ENCODE results near the gene NXNL1.

Gene NXNL1

DNA sequence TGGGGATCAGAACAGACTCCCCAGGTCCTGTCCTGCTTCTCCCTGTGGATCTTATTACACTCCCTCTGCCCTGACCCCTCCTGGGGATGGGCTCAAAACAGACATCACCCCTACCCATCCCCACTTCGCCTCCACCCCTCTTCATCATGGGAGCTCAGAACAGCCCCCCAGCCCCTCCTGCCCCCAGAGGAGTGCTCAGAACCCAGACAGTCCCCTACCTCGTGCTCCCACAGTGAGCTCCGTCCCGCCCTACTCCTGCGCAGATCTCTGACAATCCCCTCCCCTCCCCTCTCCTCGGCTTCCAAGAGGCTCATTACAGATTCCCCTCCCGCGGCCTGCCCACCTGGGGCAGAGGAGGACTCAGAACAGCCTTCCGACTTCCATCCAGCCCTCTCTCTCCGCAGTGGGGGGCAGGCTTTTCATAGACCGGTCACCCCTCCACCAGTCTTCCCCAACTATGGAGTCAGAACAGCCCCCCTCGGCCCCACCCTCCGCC is 6.1 kb downstream of the NXNL1 start:
- H3K36me3 ChIP-seq (replicated peaks in 1 of 2; ENCODE audit: control insufficient read depth in 2 of 2, insufficient read depth in 2 of 2, low read length in 2 of 2): no peaks in the 10 kb centered on the region
- no peak overlapping the region for H3K4ac ChIP-seq (ENCODE audit: low read length)
- no peak overlapping the region for H3K4me3 ChIP-seq (ENCODE audit: low read length in 2 of 2)
- no peak overlapping the region for H3K23ac ChIP-seq (ENCODE audit: low read depth, low read length, poor library complexity)
- no peaks in the 10 kb centered on the region for H3K9me3 ChIP-seq (replicated peaks in 1 of 2; ENCODE audit: control insufficient read depth in 2 of 2, insufficient read depth in 1 of 2, low read depth in 1 of 2, low read length in 2 of 2)
- no peak overlapping the region for H4K91ac ChIP-seq (ENCODE audit: low read depth, low read length, poor library complexity)
- H2AFZ ChIP-seq (ENCODE audit: low read length): peak overlapping the region; percentile 48
- H3K79me1 ChIP-seq (ENCODE audit: low read depth, low read length): no peaks in the 10 kb centered on the region
- H2BK5ac ChIP-seq (ENCODE audit: low read length): no peak overlapping the region
- H3K14ac ChIP-seq (ENCODE audit: low read length): no peak overlapping the region
- H2BK12ac ChIP-seq (ENCODE audit: low read length): no peak overlapping the region
- peaks cover 5 to 7% of the 10 kb centered on the region in 2 donors for H3K4me1 ChIP-seq (ENCODE audit: control insufficient read depth in 2 of 2, insufficient read depth in 1 of 2, low read depth in 1 of 2, low read length in 2 of 2)
- H4K8ac ChIP-seq (ENCODE audit: low read depth, low read length): no peak overlapping the region
- H3K4me2 ChIP-seq (ENCODE audit: insufficient read depth, low read length, poor library complexity, severe bottlenecking): peak overlapping the region; percentile 49
- no peak overlapping the region for H2BK120ac ChIP-seq (ENCODE audit: low read depth, low read length)
- peak overlapping the region; percentile 67 for H2BK15ac ChIP-seq (ENCODE audit: low read length)
- DNase-seq (ENCODE audit: low spot score): no peak
- WGBS, 2 donors (ENCODE audit: extremely low coverage in 2 of 2, insufficient read length in 2 of 2, insufficient replicate concordance in 1 of 2): no CpG with 5 or more reads among the region's 13 CpGs
- H3K27me3 ChIP-seq (ENCODE audit: control insufficient read depth in 3 of 3, insufficient read depth in 3 of 3, low read depth in 1 of 3, low read length in 3 of 3): peaks cover 7 to 40% (median 26%) of the 10 kb centered on the region in 3 experiments
- H3K9ac ChIP-seq (ENCODE audit: low read depth, low read length, poor library complexity): no peak overlapping the region
- no peak overlapping the region for H3K27ac ChIP-seq (replicated peaks; ENCODE audit: low read length)
- H2AK5ac ChIP-seq (ENCODE audit: low read depth, low read length): no peak overlapping the region
- peak overlapping the region; percentile 78 for H3K18ac ChIP-seq (ENCODE audit: low read length)

DNA sequence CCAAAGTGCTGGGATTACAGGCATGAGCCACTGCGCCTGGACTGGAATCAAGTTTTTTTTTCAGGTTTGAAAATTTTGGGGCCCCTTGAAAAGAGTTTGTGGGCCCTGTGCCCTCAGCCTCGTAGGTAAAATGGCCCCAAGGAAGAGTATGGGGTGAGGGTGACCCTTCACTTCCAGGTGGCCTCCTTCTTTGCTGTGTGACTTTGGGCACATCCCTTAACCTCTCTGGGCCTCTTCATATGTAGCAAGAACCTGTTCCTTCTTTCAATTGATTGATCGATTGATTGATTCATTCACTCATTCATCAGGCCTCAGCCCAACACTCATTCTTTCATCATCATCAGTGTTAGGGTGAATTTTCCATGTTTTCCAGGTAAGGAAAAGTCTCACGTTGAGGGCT is 8.9 kb downstream of the NXNL1 start:
- no peaks in the 10 kb centered on the region for H3K36me3 ChIP-seq (replicated peaks in 1 of 2; ENCODE audit: control insufficient read depth in 2 of 2, insufficient read depth in 2 of 2, low read length in 2 of 2)
- H2BK5ac ChIP-seq (ENCODE audit: low read length): no peak overlapping the region

DNA sequence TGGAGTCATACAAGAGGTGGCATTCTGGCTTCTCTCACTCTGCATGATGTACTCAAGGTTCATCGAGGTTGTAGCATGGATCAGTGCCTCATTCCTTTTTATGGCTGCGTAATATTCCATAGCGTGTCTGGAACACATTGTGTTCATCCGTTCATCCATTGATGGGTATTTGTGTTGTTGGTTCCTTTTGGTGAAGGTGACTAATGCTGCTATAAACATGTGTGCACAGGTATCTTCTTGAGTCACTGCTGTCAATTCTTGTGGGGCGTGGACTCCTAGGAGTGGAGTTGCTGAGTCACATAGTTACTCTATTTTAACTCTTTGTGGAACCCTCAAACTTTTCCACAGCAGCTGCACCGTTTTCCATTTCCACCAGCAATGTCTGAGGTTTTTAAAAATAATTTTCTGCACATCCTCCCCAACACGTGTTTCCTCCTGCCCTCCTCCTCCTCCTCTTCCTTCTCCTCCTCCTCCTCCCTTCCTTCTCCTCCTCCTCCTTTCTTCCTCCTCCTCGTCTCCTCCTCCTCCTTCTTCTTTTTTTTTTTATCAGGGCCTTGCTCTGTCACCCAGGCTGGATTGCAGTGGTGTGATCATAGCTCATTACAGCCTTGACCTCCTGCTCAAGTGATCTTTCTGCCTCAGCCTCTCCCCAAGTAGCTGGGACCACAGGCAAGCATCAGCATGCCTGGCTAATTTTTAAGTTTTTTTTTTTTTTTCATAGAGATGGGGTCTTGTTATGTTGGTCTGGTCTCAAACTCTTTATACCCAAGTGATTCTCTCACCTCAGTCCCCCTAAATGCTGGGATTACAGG is 10.3 kb downstream of the NXNL1 start:
- no peak overlapping the region for H3K23ac ChIP-seq (ENCODE audit: low read depth, low read length, poor library complexity)
- H2AFZ ChIP-seq (ENCODE audit: low read length): no peak overlapping the region
- H4K91ac ChIP-seq (ENCODE audit: low read depth, low read length, poor library complexity): no peak overlapping the region
- no peak overlapping the region for H2BK120ac ChIP-seq (ENCODE audit: low read depth, low read length)
- H3K27ac ChIP-seq (replicated peaks; ENCODE audit: low read length): no peak overlapping the region
- no peak overlapping the region for H3K14ac ChIP-seq (ENCODE audit: low read length)
- no peak overlapping the region for H2AK5ac ChIP-seq (ENCODE audit: low read depth, low read length)
- H3K36me3 ChIP-seq (replicated peaks in 1 of 2; ENCODE audit: control insufficient read depth in 2 of 2, insufficient read depth in 2 of 2, low read length in 2 of 2): no peaks in the 10 kb centered on the region
- H4K8ac ChIP-seq (ENCODE audit: low read depth, low read length): no peak overlapping the region
- peaks cover 5 to 8% of the 10 kb centered on the region in 2 donors for H3K4me1 ChIP-seq (ENCODE audit: control insufficient read depth in 2 of 2, insufficient read depth in 1 of 2, low read depth in 1 of 2, low read length in 2 of 2)
- H3K4me2 ChIP-seq (ENCODE audit: insufficient read depth, low read length, poor library complexity, severe bottlenecking): no peak overlapping the region
- H3K4me3 ChIP-seq (ENCODE audit: low read length in 2 of 2): no peak overlapping the region
- H2BK12ac ChIP-seq (ENCODE audit: low read length): no peak overlapping the region
- no peaks in the 10 kb centered on the region for H3K79me1 ChIP-seq (ENCODE audit: low read depth, low read length)
- H3K18ac ChIP-seq (ENCODE audit: low read length): no peak overlapping the region
- H2BK5ac ChIP-seq (ENCODE audit: low read length): no peak overlapping the region
- H3K9ac ChIP-seq (ENCODE audit: low read depth, low read length, poor library complexity): no peak overlapping the region
- H2BK15ac ChIP-seq (ENCODE audit: low read length): no peak overlapping the region
- H3K27me3 ChIP-seq (ENCODE audit: control insufficient read depth in 3 of 3, insufficient read depth in 3 of 3, low read depth in 1 of 3, low read length in 3 of 3): peaks cover 4 to 22% (median 12%) of the 10 kb centered on the region in 3 experiments
- H3K9me3 ChIP-seq (replicated peaks in 1 of 2; ENCODE audit: control insufficient read depth in 2 of 2, insufficient read depth in 1 of 2, low read depth in 1 of 2, low read length in 2 of 2): no peaks in the 10 kb centered on the region
- no CpG with 5 or more reads among the region's 8 CpGs for WGBS, 2 donors (ENCODE audit: extremely low coverage in 2 of 2, insufficient read length in 2 of 2, insufficient replicate concordance in 1 of 2)
- no peak overlapping the region for H3K4ac ChIP-seq (ENCODE audit: low read length)
- no peak for DNase-seq (ENCODE audit: low spot score)

More for the DNA sequence above, 8.9 kb downstream of the NXNL1 start:
- H2BK12ac ChIP-seq (ENCODE audit: low read length): no peak overlapping the region
- H3K9ac ChIP-seq (ENCODE audit: low read depth, low read length, poor library complexity): no peak overlapping the region
- no peak overlapping the region for H3K4me3 ChIP-seq (ENCODE audit: low read length in 2 of 2)
- no peak overlapping the region for H3K4ac ChIP-seq (ENCODE audit: low read length)
- no peak overlapping the region for H3K23ac ChIP-seq (ENCODE audit: low read depth, low read length, poor library complexity)
- no peak overlapping the region for H3K18ac ChIP-seq (ENCODE audit: low read length)
- H3K27ac ChIP-seq (replicated peaks; ENCODE audit: low read length): no peak overlapping the region
- H3K4me2 ChIP-seq (ENCODE audit: insufficient read depth, low read length, poor library complexity, severe bottlenecking): no peak overlapping the region
- DNase-seq (ENCODE audit: low spot score): no peak
- H3K79me1 ChIP-seq (ENCODE audit: low read depth, low read length): no peaks in the 10 kb centered on the region
- H3K4me1 ChIP-seq (ENCODE audit: control insufficient read depth in 2 of 2, insufficient read depth in 1 of 2, low read depth in 1 of 2, low read length in 2 of 2): peaks cover 5 to 10% of the 10 kb centered on the region in 2 donors
- no CpG with 5 or more reads among the region's 4 CpGs for WGBS, 2 donors (ENCODE audit: extremely low coverage in 2 of 2, insufficient read length in 2 of 2, insufficient replicate concordance in 1 of 2)
- no peak overlapping the region for H4K91ac ChIP-seq (ENCODE audit: low read depth, low read length, poor library complexity)
- no peak overlapping the region for H4K8ac ChIP-seq (ENCODE audit: low read depth, low read length)
- no peak overlapping the region for H2AFZ ChIP-seq (ENCODE audit: low read length)
- H2BK15ac ChIP-seq (ENCODE audit: low read length): no peak overlapping the region
- no peak overlapping the region for H2BK120ac ChIP-seq (ENCODE audit: low read depth, low read length)
- H2AK5ac ChIP-seq (ENCODE audit: low read depth, low read length): no peak overlapping the region
- H3K14ac ChIP-seq (ENCODE audit: low read length): no peak overlapping the region
- H3K9me3 ChIP-seq (replicated peaks in 1 of 2; ENCODE audit: control insufficient read depth in 2 of 2, insufficient read depth in 1 of 2, low read depth in 1 of 2, low read length in 2 of 2): no peaks in the 10 kb centered on the region
- H3K27me3 ChIP-seq (ENCODE audit: control insufficient read depth in 3 of 3, insufficient read depth in 3 of 3, low read depth in 1 of 3, low read length in 3 of 3): peaks cover 7 to 33% (median 23%) of the 10 kb centered on the region in 3 experiments

DNA sequence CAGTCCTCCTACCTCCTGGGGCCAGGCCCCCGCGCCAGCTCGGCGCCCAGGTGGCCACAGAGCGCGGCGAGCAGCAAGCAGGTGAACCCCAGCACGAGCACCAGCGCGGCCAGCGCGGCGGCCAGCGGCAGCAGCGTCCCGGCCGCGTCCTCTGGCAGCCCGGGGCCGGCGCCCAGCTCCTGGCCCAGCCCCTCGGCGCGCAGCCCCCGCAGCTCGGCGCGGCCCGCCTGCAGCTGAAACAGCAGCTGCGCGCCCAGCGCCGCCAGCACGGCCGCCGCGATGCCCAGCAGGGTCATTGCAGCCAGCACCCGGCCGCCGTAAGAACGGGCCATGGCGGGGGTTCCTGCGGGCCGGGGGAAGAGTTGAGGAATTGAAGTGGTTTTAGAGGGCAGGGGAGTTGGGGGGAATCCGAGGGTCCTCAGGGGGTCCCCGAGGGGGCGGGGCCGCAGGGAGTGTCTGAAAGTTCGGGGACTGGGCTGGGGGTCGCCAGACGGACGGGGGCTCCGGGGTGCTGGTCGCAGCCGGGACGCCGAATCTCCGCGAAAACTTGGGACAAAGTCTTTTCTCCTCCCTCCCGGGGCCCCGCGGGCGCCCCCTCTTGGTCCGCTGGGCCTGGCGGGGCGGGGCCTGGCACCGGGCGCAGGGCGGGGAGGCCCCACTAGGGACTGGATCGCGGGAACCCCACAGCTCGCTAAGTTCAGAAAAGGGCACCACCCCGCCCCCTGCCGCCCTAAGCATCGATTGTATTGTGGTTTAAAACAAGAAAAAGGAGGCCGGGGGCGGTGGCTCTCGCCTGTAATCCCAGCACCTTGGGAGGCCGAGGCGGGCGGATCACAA is 12.4 kb downstream of the NXNL1 start, which contains the start of gene TMEM221:
TSS of gene TMEM221 (minus strand) at position 538 of the 837 bp plus-strand sequence. CDS start at position 332, 206 bp downstream.
- H3K23ac ChIP-seq (ENCODE audit: low read depth, low read length, poor library complexity): no peak within 1 kb of the TSS
- H2BK12ac ChIP-seq (ENCODE audit: low read length): no peak within 1 kb of the TSS
- peak within 1 kb of the TSS; percentile 78 for H2BK15ac ChIP-seq (ENCODE audit: low read length)
- H4K91ac ChIP-seq (ENCODE audit: low read depth, low read length, poor library complexity): peak within 1 kb of the TSS; percentile 72
- H3K9me3 ChIP-seq (replicated peaks in 1 of 2; ENCODE audit: control insufficient read depth in 2 of 2, insufficient read depth in 1 of 2, low read depth in 1 of 2, low read length in 2 of 2): no peaks in the 10 kb centered on the region
- no peak within 1 kb of the TSS for H3K4ac ChIP-seq (ENCODE audit: low read length)
- H3K36me3 ChIP-seq (replicated peaks in 1 of 2; ENCODE audit: control insufficient read depth in 2 of 2, insufficient read depth in 2 of 2, low read length in 2 of 2): no peaks in the 10 kb centered on the region
- H2AFZ ChIP-seq (ENCODE audit: low read length): peak within 1 kb of the TSS; percentile 99
- no peak within 1 kb of the TSS for H2AK5ac ChIP-seq (ENCODE audit: low read depth, low read length)
- H4K8ac ChIP-seq (ENCODE audit: low read depth, low read length): no peak within 1 kb of the TSS
- no peaks in the 10 kb centered on the region for H3K79me1 ChIP-seq (ENCODE audit: low read depth, low read length)
- peak within 1 kb of the TSS; percentile 64 for H3K14ac ChIP-seq (ENCODE audit: low read length)
- no peak for DNase-seq (ENCODE audit: low spot score)
- H3K27me3 ChIP-seq (ENCODE audit: control insufficient read depth in 3 of 3, insufficient read depth in 3 of 3, low read depth in 1 of 3, low read length in 3 of 3): peaks cover 0 to 11% (median 0%) of the 10 kb centered on the region in 3 experiments
- peak within 1 kb of the TSS; percentile 98 for H3K18ac ChIP-seq (ENCODE audit: low read length)
- H3K4me3 ChIP-seq (ENCODE audit: low read length in 2 of 2): peak within 1 kb of the TSS; percentile 54 to 83
- H2BK120ac ChIP-seq (ENCODE audit: low read depth, low read length): no peak within 1 kb of the TSS
- peak within 1 kb of the TSS; percentile 95 for H3K9ac ChIP-seq (ENCODE audit: low read depth, low read length, poor library complexity)
- H3K4me1 ChIP-seq (ENCODE audit: control insufficient read depth in 2 of 2, insufficient read depth in 1 of 2, low read depth in 1 of 2, low read length in 2 of 2): peaks cover 0 to 2% of the 10 kb centered on the region in 2 donors
- no peak within 1 kb of the TSS for H3K27ac ChIP-seq (replicated peaks; ENCODE audit: low read length)
- no peak within 1 kb of the TSS for H2BK5ac ChIP-seq (ENCODE audit: low read length)
- no CpG with 5 or more reads among the region's 81 CpGs for WGBS, 2 donors (ENCODE audit: extremely low coverage in 2 of 2, insufficient read length in 2 of 2, insufficient replicate concordance in 1 of 2)
- peak within 1 kb of the TSS; percentile 80 for H3K4me2 ChIP-seq (ENCODE audit: insufficient read depth, low read length, poor library complexity, severe bottlenecking)

Data from neuronal stem cell (in vitro differentiated cells).